ENCODE data around the gene CTNNAL1. TPM values are rescaled to one million over a fixed set of nuclear protein-coding genes. Genes with fewer than 3 reads are reported as not detected.

Gene CTNNAL1
- polyA plus RNA-seq, 1 donor from 2014 or later = 24.7 TPM

- TF ChIP-seq REST (IDR thresholded peaks at IDR 0.05; ENCODE audit: borderline replicate concordance) (no peak), EZH2 (IDR thresholded peaks at IDR 0.05; ENCODE audit: borderline replicate concordance, insufficient read depth, low read length, poor library complexity, severe bottlenecking) (no peak), TAF1 (IDR thresholded peaks at IDR 0.05; ENCODE audit: low read depth) (no peak)
- no peak overlapping the region for H3K4me2 ChIP-seq (ENCODE audit: low read length)
- H3K9me3 ChIP-seq (ENCODE audit: low read length) = no peaks in the 10 kb centered on the region
- no peaks in the 10 kb centered on the region for H3F3A ChIP-seq (ENCODE audit: insufficient read depth, low read length, poor library complexity, severe bottlenecking)
- H3K27me3 ChIP-seq (ENCODE audit: insufficient read depth, low read depth, low read length) = no peaks in the 10 kb centered on the region
- no peaks in the 10 kb centered on the region for H3K79me2 ChIP-seq (replicated peaks; ENCODE audit: insufficient read depth, low read length)
- no peak overlapping the region for H3K9ac ChIP-seq (ENCODE audit: low read length)
- peaks cover 7% of the 10 kb centered on the region for H3K36me3 ChIP-seq (ENCODE audit: insufficient read depth, low read length)
- H2AFZ ChIP-seq (ENCODE audit: low read depth, low read length) = no peak overlapping the region
- no peaks in the 10 kb centered on the region for H3K9me2 ChIP-seq (ENCODE audit: insufficient read depth, low read length)
- no peaks in the 10 kb centered on the region for H4K20me1 ChIP-seq (ENCODE audit: insufficient read depth)
- H3K4me3 ChIP-seq (ENCODE audit: low read length) = no peak overlapping the region
- H3K27ac ChIP-seq (ENCODE audit: low read length) = no peak overlapping the region
These were observed 35.5 kb upstream of the CTNNAL1 start for GRCh38 chr9:109048822-109049221.

GRCh38 chr9:109047259-109047658, 34.0 kb upstream of the CTNNAL1 start:
- no peak overlapping the region for H3K27ac ChIP-seq (ENCODE audit: low read length)
- TF ChIP-seq EP300 (conservative IDR thresholded peaks at IDR 0.05; ENCODE audit: poor library complexity, severe bottlenecking) (no peak), POLR2AphosphoS5 (IDR thresholded peaks at IDR 0.05) (no peak), RAD21 (conservative IDR thresholded peaks at IDR 0.05) (no peak), REST (IDR thresholded peaks at IDR 0.05; ENCODE audit: borderline replicate concordance) (no peak), TAF1 (IDR thresholded peaks at IDR 0.05; ENCODE audit: low read depth) (no peak), MXI1 (conservative IDR thresholded peaks at IDR 0.05; ENCODE audit: poor library complexity, severe bottlenecking) (no peak), EZH2 (IDR thresholded peaks at IDR 0.05; ENCODE audit: borderline replicate concordance, insufficient read depth, low read length, poor library complexity, severe bottlenecking) (no peak), SMC3 (conservative IDR thresholded peaks at IDR 0.05; ENCODE audit: poor library complexity) (no peak), CTCF (IDR thresholded peaks at IDR 0.05; ENCODE audit: poor library complexity, severe bottlenecking) (no peak)
- peaks cover 7% of the 10 kb centered on the region for H3K36me3 ChIP-seq (ENCODE audit: insufficient read depth, low read length)

More at GRCh38 chr9:109047259-109047658, 34.0 kb upstream of the CTNNAL1 start:
- Histone ChIP-seq H3K9me2 (ENCODE audit: insufficient read depth, low read length) (no peaks in the 10 kb centered on the region), H3K79me2 (replicated peaks; ENCODE audit: insufficient read depth, low read length) (no peaks in the 10 kb centered on the region), H3K4me3 (ENCODE audit: low read length) (no peak overlapping the region), H4K20me1 (ENCODE audit: insufficient read depth) (no peaks in the 10 kb centered on the region), H3F3A (ENCODE audit: insufficient read depth, low read length, poor library complexity, severe bottlenecking) (no peaks in the 10 kb centered on the region), H2AFZ (ENCODE audit: low read depth, low read length) (no peak overlapping the region), H3K9ac (ENCODE audit: low read length) (no peak overlapping the region), H3K27me3 (ENCODE audit: insufficient read depth, low read depth, low read length) (no peaks in the 10 kb centered on the region), H3K4me2 (ENCODE audit: low read length) (no peak overlapping the region), H3K9me3 (ENCODE audit: low read length) (no peaks in the 10 kb centered on the region)
